GM19238 (cell line): ENCODE data around the gene PPIL1.

Experiments
- DNase-seq: peaks from one replicate; pipeline ENCODE4 v3.0.0; 2011; ENCODE audit warnings: low spot score; ENCODE audit not compliant: insufficient read length

The PPIL1 gene

GRCh38 chr6:36888654-36889481 is 14.3 kb upstream of the PPIL1 start:
- no peak for DNase-seq

GRCh38 chr6:36888115-36888643 is 13.6 kb upstream of the PPIL1 start:
- no peak for DNase-seq

GRCh38 chr6:36886950-36887618 is 12.5 kb upstream of the PPIL1 start:
- no peak for DNase-seq

- DNase-seq, result peak; percentile 80
These were observed 11.1 kb upstream of the PPIL1 start, which contains the start of gene C6orf89 for GRCh38 chr6:36885461-36886401. TSS of gene C6orf89 (plus strand) at chr6:36885952. CDS start at chr6:36899445, 13,493 bp downstream.

GRCh38 chr6:36884610-36885009 is 10.0 kb upstream of the PPIL1 start:
- no peak for DNase-seq

GRCh38 chr6:36875250-36875633 is 639 bp upstream of the PPIL1 start:
- DNase-seq, result no peak

GRCh38 chr6:36873612-36874442 is 776 bp downstream of the PPIL1 start:
- no peak for DNase-seq

GRCh38 chr6:36873115-36873514 is 1.5 kb downstream of the PPIL1 start:
- DNase-seq, result no peak

- DNase-seq, result no peak
These were observed 2.9 kb downstream of the PPIL1 start for GRCh38 chr6:36871686-36872085.

- no peak for DNase-seq
These were observed 7.0 kb downstream of the PPIL1 start for GRCh38 chr6:36867471-36868224.

GRCh38 chr6:36865835-36866234 is 8.8 kb downstream of the PPIL1 start:
- no peak for DNase-seq

- no peak for DNase-seq
These were observed 10.7 kb downstream of the PPIL1 start for GRCh38 chr6:36863670-36864540.

GRCh38 chr6:36862848-36863382 is 11.7 kb downstream of the PPIL1 start:
- no peak for DNase-seq

- DNase-seq, result no peak
These were observed 12.3 kb downstream of the PPIL1 start for GRCh38 chr6:36862164-36862847.

- no peak for DNase-seq
These were observed 14.5 kb downstream of the PPIL1 start for GRCh38 chr6:36860126-36860525.

- DNase-seq, result no peak
These were observed 16.1 kb downstream of the PPIL1 start for GRCh38 chr6:36858407-36858981.

- no peak for DNase-seq
These were observed 17.3 kb downstream of the PPIL1 start for GRCh38 chr6:36857325-36857724.

GRCh38 chr6:36856277-36856676 is 18.3 kb downstream of the PPIL1 start:
- DNase-seq, result no peak
